IMR-90 (cell line): Measurements from ENCODE around the gene ANKMY1. TPM values are rescaled to one million over a fixed set of nuclear protein-coding genes. Genes with fewer than 3 reads are reported as not detected.

Experiments
- ATAC-seq: fragments of 200-7000 bp; cut with Tn5 transposase; 2 replicates; pipeline ENCODE4 v1.9.1; 2020; ENCODE audit warnings: low read depth, mild to moderate bottlenecking, moderate library complexity
- BruUV-seq: library from RNA; stranded (reverse); fragments of 400-500 nt; replicated peaks from 2 replicates; lab custom pipeline; 2021; lab: Mats Ljungman, UMichigan
- CTCF ChIA-PET: fragments of 300-600 bp; formaldehyde crosslinking; extraction: SDS; loops from one replicate; lab custom pipeline; 2021; ENCODE audit warnings: antibody characterized with exemption; lab: Yijun Ruan, JAX
- POLR2A ChIA-PET: fragments of 300-600 bp; sonication (Branson Sonifier 250); formaldehyde crosslinking; loops from one replicate; lab custom pipeline; 2022; ENCODE audit warnings: antibody characterized with exemption; ENCODE audit not compliant: unreplicated experiment; lab: Charles Lee
- DNase-seq: peaks from one replicate; pipeline ENCODE4 v3.0.0; 2013
- H2AFZ ChIP-seq: replicated peaks from 2 replicates; pipeline ENCODE3; 2013; ENCODE audit warnings: low read length, mild to moderate bottlenecking; ENCODE audit not compliant: poor library complexity
- H2AK5ac ChIP-seq: 2 replicates; pipeline ENCODE4 v1.6.1; 2013; ENCODE audit warnings: low read depth, low read length, inconsistent platforms
- H2AK9ac ChIP-seq: replicated peaks from 2 replicates; pipeline ENCODE3; 2013; ENCODE audit warnings: mild to moderate bottlenecking, low read depth, low read length, moderate library complexity; ENCODE audit not compliant: poor library complexity
- H2BK120ac ChIP-seq: 2 replicates; pipeline ENCODE4 v1.6.1; 2013; ENCODE audit warnings: low read depth, low read length, inconsistent platforms
- H2BK15ac ChIP-seq: 3 replicates; pipeline ENCODE4 v1.6.1; 2013; ENCODE audit warnings: low read depth, low read length, inconsistent platforms
- H2BK20ac ChIP-seq: 2 replicates; pipeline ENCODE4 v1.6.1; 2013; ENCODE audit warnings: low read depth, mild to moderate bottlenecking, inconsistent platforms, low read length, moderate library complexity
- H2BK5ac ChIP-seq: 2 replicates; pipeline ENCODE4 v1.6.1; 2013; ENCODE audit warnings: mild to moderate bottlenecking, low read depth, low read length, inconsistent platforms; ENCODE audit not compliant: poor library complexity, severe bottlenecking
- H3K14ac ChIP-seq: replicated peaks from 2 replicates; pipeline ENCODE4 v1.6.1; 2013; ENCODE audit warnings: low read depth, low read length, inconsistent platforms
- H3K18ac ChIP-seq: 2 replicates; pipeline ENCODE4 v1.6.1; 2013; ENCODE audit warnings: low read depth, low read length, control low read depth
- H3K23ac ChIP-seq: 2 replicates; pipeline ENCODE4 v1.6.1; 2013; ENCODE audit warnings: low read depth, low read length, inconsistent platforms
- H3K27ac ChIP-seq: 2 replicates; pipeline ENCODE4 v1.5.1; 2013; ENCODE audit warnings: mild to moderate bottlenecking, control low read depth, low read length; ENCODE audit not compliant: insufficient read depth
- H3K27me3 ChIP-seq: 2 replicates; pipeline ENCODE4 v1.6.1; 2013; ENCODE audit warnings: low read length; ENCODE audit not compliant: control insufficient read depth, insufficient read depth
- H3K36me3 ChIP-seq: 2 replicates; pipeline ENCODE4 v1.6.1; 2013; ENCODE audit warnings: low read length, mixed read lengths; ENCODE audit not compliant: control insufficient read depth, insufficient read depth
- H3K4ac ChIP-seq: 2 replicates; pipeline ENCODE4 v1.6.1; 2013; ENCODE audit warnings: low read depth, low read length, inconsistent platforms
- H3K4me1 ChIP-seq: 2 replicates; pipeline ENCODE4 v1.6.1; 2013; ENCODE audit warnings: low read length, mixed read lengths; ENCODE audit not compliant: control insufficient read depth, insufficient read depth
- H3K4me2 ChIP-seq: 2 replicates; pipeline ENCODE4 v1.6.1; 2013; ENCODE audit warnings: low read depth, mild to moderate bottlenecking, control low read depth, low read length, moderate library complexity
- H3K4me3 ChIP-seq: 2 replicates; pipeline ENCODE4 v1.5.1; 2013; ENCODE audit warnings: low read depth, mild to moderate bottlenecking, control low read depth, low read length, moderate library complexity; ENCODE audit not compliant: insufficient read depth
- H3K56ac ChIP-seq: 2 replicates; pipeline ENCODE4 v1.6.1; 2013; ENCODE audit warnings: low read length, inconsistent platforms; ENCODE audit not compliant: insufficient read depth; ENCODE audit errors: extremely low read depth
- H3K79me1 ChIP-seq, 2 experiments: 2 replicates each; pipeline ENCODE4 v1.6.1; 2013; ENCODE audit warnings: low read length in 2 of 2, inconsistent platforms in 1 of 2, low read depth in 1 of 2
- H3K9ac ChIP-seq: 2 replicates; pipeline ENCODE4 v1.6.1; 2013; ENCODE audit warnings: low read depth, low read length, control low read depth
- H3K9me1 ChIP-seq: 2 replicates; pipeline ENCODE4 v1.6.1; 2013; ENCODE audit warnings: low read length, inconsistent platforms; ENCODE audit not compliant: insufficient read depth
- H3K9me3 ChIP-seq: 2 replicates; pipeline ENCODE4 v1.6.1; 2013; ENCODE audit warnings: low read length; ENCODE audit not compliant: control insufficient read depth, insufficient read depth
- H4K20me1 ChIP-seq: 2 replicates; pipeline ENCODE4 v1.6.1; 2013; ENCODE audit warnings: low read length, inconsistent platforms; ENCODE audit not compliant: insufficient read depth
- H4K5ac ChIP-seq: 2 replicates; pipeline ENCODE4 v1.6.1; 2013; ENCODE audit warnings: mild to moderate bottlenecking, low read depth, low read length, control low read depth
- H4K8ac ChIP-seq, 2 experiments: 2 replicates each; pipeline ENCODE4 v1.6.1; 2013; ENCODE audit warnings: low read depth in 2 of 2, low read length in 2 of 2, control low read depth in 1 of 2, inconsistent platforms in 1 of 2
- H4K91ac ChIP-seq: 2 replicates; pipeline ENCODE4 v1.6.1; 2013; ENCODE audit warnings: low read depth, low read length, inconsistent platforms; ENCODE audit not compliant: insufficient read depth
- BHLHE40 ChIP-seq: fragments of 150-350 bp; IDR thresholded peaks from 2 replicates; pipeline ENCODE4 v1.6.1; 2016; ENCODE audit warnings: mild to moderate bottlenecking, low read depth, low read length
- CEBPB ChIP-seq: IDR thresholded peaks from 2 replicates; pipeline ENCODE4 v1.6.1; 2012; ENCODE audit warnings: low read depth, low read length, improper control_type of control experiment
- CHD1 ChIP-seq: IDR thresholded peaks from 2 replicates; pipeline ENCODE4 v1.6.1; 2012; ENCODE audit warnings: low read depth, low read length, improper control_type of control experiment
- FOS ChIP-seq: fragments of 150-350 bp; IDR thresholded peaks from 2 replicates; pipeline ENCODE4 v1.6.1; 2016; ENCODE audit warnings: low read depth, low read length
- MAZ ChIP-seq: IDR thresholded peaks from 2 replicates; pipeline ENCODE4 v1.6.1; 2012; ENCODE audit warnings: low read depth, mild to moderate bottlenecking, low read length, improper control_type of control experiment, moderate library complexity, borderline replicate concordance
- NFE2L2 ChIP-seq: fragments of 150-350 bp; IDR thresholded peaks from 2 replicates; pipeline ENCODE4 v1.6.1; 2016; ENCODE audit warnings: low read depth, mild to moderate bottlenecking, low read length
- POLR2A ChIP-seq: IDR thresholded peaks from 2 replicates; pipeline ENCODE4 v1.6.1; 2012; ENCODE audit warnings: mild to moderate bottlenecking, low read depth, low read length
- RAD21 ChIP-seq: IDR thresholded peaks from 2 replicates; pipeline ENCODE4 v1.6.1; 2012; ENCODE audit warnings: low read length, improper control_type of control experiment
- RCOR1 ChIP-seq: IDR thresholded peaks from 2 replicates; pipeline ENCODE4 v1.6.1; 2012; ENCODE audit warnings: mild to moderate bottlenecking, low read length, improper control_type of control experiment; ENCODE audit not compliant: insufficient replicate concordance
- RFX5 ChIP-seq: IDR thresholded peaks from 2 replicates; pipeline ENCODE4 v1.8.0; 2012; ENCODE audit warnings: low read depth, mild to moderate bottlenecking, low read length, moderate library complexity
- SMC3 ChIP-seq: fragments of 150-350 bp; IDR thresholded peaks from 2 replicates; pipeline ENCODE4 v1.6.1; 2016; ENCODE audit warnings: low read depth, mild to moderate bottlenecking, antibody characterized with exemption, low read length, moderate library complexity
- WGBS, 2 experiments: methylation state at CpG; one replicate each; pipeline versions ENCODE4 v1.1.5 to v1.1.7; 2013; ENCODE audit warnings: missing lambda C conversion rate in 2 of 2; ENCODE audit not compliant: insufficient read length in 1 of 2; ENCODE audit errors: extremely low coverage in 2 of 2; 5-methylcytosine and 5-hydroxymethylcytosine counted together
- dilution Hi-C: fragments of 300-500 bp; cut with HindIII; formaldehyde crosslinking; loops from one replicate; pipeline ENCODE4 v1.14.3; 2018; ENCODE audit warnings: low sequenced_read_pairs; ENCODE audit not compliant: unreplicated experiment
- in situ Hi-C: fragments of 300-500 bp; cut with MboI; formaldehyde crosslinking; loops from 3 replicates; pipeline ENCODE4 v1.14.3; 2019; ENCODE audit warnings: low sequenced_read_pairs, inconsistent platforms, mixed read lengths
- intact Hi-C: fragments of 100-400 bp; cut with micrococcal nuclease; formaldehyde crosslinking; loops from 2 replicates; pipeline ENCODE4 v1.10.0; 2022
- polyA plus RNA-seq, 3 experiments: library from polyadenylated mRNA; depleted of rRNA; stranded (reverse); fragments of >200 nt; gene quantifications; 2 replicates each; pipeline ENCODE4 v1.2.3, GENCODE V29; 2012; ENCODE audit warnings: low replicate concordance in 1 of 3
- total RNA-seq: library from RNA; depleted of rRNA; stranded (reverse); fragments of >200 nt; gene quantifications from 2 replicates; pipeline ENCODE4 v1.2.3, GENCODE V29; 2012
- TF ChIP-seq, protein P1 (sequence below): conservative IDR thresholded peaks from 2 replicates; pipeline ENCODE4 v1.5.1; 2012; ENCODE audit warnings: mild to moderate bottlenecking, low read depth, low read length, improper control_type of control experiment

ANKMY1 gene
- total and polyA plus RNA-seq, 2 of the 4 experiments (the other 2 are of a cell fraction), result 2.9 to 5.5 TPM

DNA sequence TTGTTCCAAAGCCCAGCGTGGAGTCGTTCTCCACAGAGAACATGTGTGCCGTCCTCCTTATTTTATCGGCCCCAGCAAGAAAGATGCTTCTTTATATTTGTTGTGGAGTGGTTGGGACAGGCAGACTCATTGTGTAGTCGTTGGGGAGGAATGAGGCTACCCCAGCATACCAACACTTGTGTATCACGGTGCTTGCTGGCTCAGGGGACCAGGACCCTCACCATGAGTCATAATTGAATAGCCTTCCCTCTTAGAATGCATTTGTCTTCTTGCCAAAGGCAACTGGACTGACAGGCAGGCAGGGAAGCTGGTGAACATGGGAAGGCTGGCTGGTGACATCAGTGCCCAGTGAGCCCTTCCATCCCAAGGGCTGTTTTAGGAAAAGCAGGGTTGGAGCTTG, 33.4 kb upstream of the ANKMY1 start:
- H3K9ac ChIP-seq, result no peak overlapping the region
- H2AK5ac ChIP-seq, result no peak overlapping the region; the same call in 1 of the 2 replicates
- H3K23ac ChIP-seq, result no peak overlapping the region
- ChIA-PET POLR2A (no interaction called here), CTCF (no interaction called here)
- H3K4me3 ChIP-seq, result no peak overlapping the region
- DNase-seq, result peak; percentile 51
- peaks cover 10% of the 10 kb centered on the region; the same call in 1 of the 2 replicates for H3K9me1 ChIP-seq
- H4K5ac ChIP-seq, result no peak overlapping the region
- no peak overlapping the region for H3K4ac ChIP-seq
- H3K14ac ChIP-seq, result no peak overlapping the region
- H3K18ac ChIP-seq, result no peak overlapping the region
- H4K8ac ChIP-seq, result no peak overlapping the region
- no peak for ATAC-seq
- H2BK15ac ChIP-seq, result no peak overlapping the region
- no peak overlapping the region for H2BK120ac ChIP-seq
- H4K91ac ChIP-seq, result no peak overlapping the region
- no TSS peak for BruUV-seq
- peaks cover 10% of the 10 kb centered on the region for H4K20me1 ChIP-seq
- H3K36me3 ChIP-seq, result peaks cover 23% of the 10 kb centered on the region
- peaks cover 12 to 48% of the 10 kb centered on the region in 2 experiments for H3K79me1 ChIP-seq
- no peak for TF ChIP-seq NFE2L2
- no peak for TF ChIP-seq RFX5
- no peak for TF ChIP-seq BHLHE40
- TF ChIP-seq SMC3, result no peak
- TF ChIP-seq CHD1, result no peak
- TF ChIP-seq FOS, result no peak
- no peak for TF ChIP-seq POLR2A
- no peak for TF ChIP-seq MAZ
- TF ChIP-seq, protein P1, sequence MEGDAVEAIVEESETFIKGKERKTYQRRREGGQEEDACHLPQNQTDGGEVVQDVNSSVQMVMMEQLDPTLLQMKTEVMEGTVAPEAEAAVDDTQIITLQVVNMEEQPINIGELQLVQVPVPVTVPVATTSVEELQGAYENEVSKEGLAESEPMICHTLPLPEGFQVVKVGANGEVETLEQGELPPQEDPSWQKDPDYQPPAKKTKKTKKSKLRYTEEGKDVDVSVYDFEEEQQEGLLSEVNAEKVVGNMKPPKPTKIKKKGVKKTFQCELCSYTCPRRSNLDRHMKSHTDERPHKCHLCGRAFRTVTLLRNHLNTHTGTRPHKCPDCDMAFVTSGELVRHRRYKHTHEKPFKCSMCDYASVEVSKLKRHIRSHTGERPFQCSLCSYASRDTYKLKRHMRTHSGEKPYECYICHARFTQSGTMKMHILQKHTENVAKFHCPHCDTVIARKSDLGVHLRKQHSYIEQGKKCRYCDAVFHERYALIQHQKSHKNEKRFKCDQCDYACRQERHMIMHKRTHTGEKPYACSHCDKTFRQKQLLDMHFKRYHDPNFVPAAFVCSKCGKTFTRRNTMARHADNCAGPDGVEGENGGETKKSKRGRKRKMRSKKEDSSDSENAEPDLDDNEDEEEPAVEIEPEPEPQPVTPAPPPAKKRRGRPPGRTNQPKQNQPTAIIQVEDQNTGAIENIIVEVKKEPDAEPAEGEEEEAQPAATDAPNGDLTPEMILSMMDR, result no peak
- TF ChIP-seq RCOR1, result no peak
- TF ChIP-seq CEBPB, result no peak
- no peak for TF ChIP-seq RAD21
- H2BK20ac ChIP-seq, result no peak overlapping the region
- dilution Hi-C loops (no loop called here), intact Hi-C loops (no loop called here), in situ Hi-C loops (no loop called here)
- H2AFZ ChIP-seq, result no peak overlapping the region
- no peak overlapping the region for H3K27ac ChIP-seq
- no CpG with 5 or more reads among the region's 6 CpGs for WGBS, 2 experiments
- H3K27me3 ChIP-seq, result no peaks in the 10 kb centered on the region
- peaks cover 7% of the 10 kb centered on the region; the same call in 1 of the 2 replicates for H3K4me1 ChIP-seq
- H2AK9ac ChIP-seq, result no peak overlapping the region
- H3K4me2 ChIP-seq, result no peak overlapping the region
- no peak overlapping the region for H3K56ac ChIP-seq
- H2BK5ac ChIP-seq, result no peak overlapping the region
- no peaks in the 10 kb centered on the region for H3K9me3 ChIP-seq
